ENCODE measurements around the gene SMG7. TPM values are rescaled to one million over a fixed set of nuclear protein-coding genes. Genes with fewer than 3 reads are reported as not detected.

Gene SMG7
- polyA plus RNA-seq, 4 donors = 18.4 to 49.3 (median 22.3) TPM

GRCh38 chr1:183473217-183473536 is 878 bp downstream of the SMG7 start:
- H3K27me3 ChIP-seq (ENCODE audit: control insufficient read depth in 3 of 3, insufficient read depth in 3 of 3, low read length in 3 of 3) = no peaks in the 10 kb centered on the region
- H3K4me1 ChIP-seq (ENCODE audit: control insufficient read depth in 3 of 3, insufficient read depth in 2 of 3, low read depth in 1 of 3, low read length in 2 of 3) = peaks cover under 1 to 4% (median 1%) of the 10 kb centered on the region in 3 donors
- FAIRE-seq (no peak), DNase-seq (no peak)
- 3 to 13% (median 4%) methylated on average over 9 of the region's 9 CpGs for WGBS, 3 donors
- H3K36me3 ChIP-seq (ENCODE audit: control insufficient read depth in 3 of 3, insufficient read depth in 2 of 3, low read depth in 1 of 3, low read length in 3 of 3) = no peaks in the 10 kb centered on the region
- H3K4me3 ChIP-seq (ENCODE audit: low read depth in 1 of 3, low read length in 3 of 3) = peak overlapping the region; percentile 93 to 98 (median 98)
- H3K27ac ChIP-seq (ENCODE audit: low read depth in 1 of 3, low read length in 2 of 3) = peak overlapping the region in 2 of 3 donors; percentile 92 to 93
- H3K9me3 ChIP-seq (ENCODE audit: control insufficient read depth in 2 of 2, insufficient read depth in 1 of 2, low read depth in 1 of 2, low read length in 1 of 2) = no peaks in the 10 kb centered on the region

DNA sequence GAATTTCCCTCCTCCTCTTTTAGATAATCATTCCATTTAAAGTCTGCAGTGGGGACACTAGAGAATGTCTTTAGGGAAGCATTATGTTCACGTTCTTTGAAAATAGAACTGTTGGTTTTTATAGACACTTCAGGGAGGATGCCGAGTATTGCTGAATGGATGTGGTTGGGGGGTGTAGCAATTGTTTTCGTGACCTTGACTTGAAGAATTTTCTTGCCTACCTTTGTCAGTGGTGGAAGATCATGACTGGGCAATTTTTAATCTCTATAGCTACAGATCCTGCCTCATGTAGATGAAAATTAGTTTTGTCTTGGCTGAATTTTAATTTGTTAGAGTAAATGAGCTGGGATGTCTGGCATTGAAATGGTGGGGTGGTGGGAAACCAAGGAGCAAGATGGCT is 3.8 kb downstream of the SMG7 start:
- no peak for FAIRE-seq
- no peaks in the 10 kb centered on the region for H3K9me3 ChIP-seq (ENCODE audit: control insufficient read depth in 2 of 2, insufficient read depth in 1 of 2, low read depth in 1 of 2, low read length in 1 of 2)
- DNase-seq = no peak
- peaks cover 4 to 10% (median 10%) of the 10 kb centered on the region in 3 donors for H3K4me1 ChIP-seq (ENCODE audit: control insufficient read depth in 3 of 3, insufficient read depth in 2 of 3, low read depth in 1 of 3, low read length in 2 of 3)
- no peaks in the 10 kb centered on the region for H3K27me3 ChIP-seq (ENCODE audit: control insufficient read depth in 3 of 3, insufficient read depth in 3 of 3, low read length in 3 of 3)
- peaks cover 0 to 1% (median 0%) of the 10 kb centered on the region in 3 donors for H3K36me3 ChIP-seq (ENCODE audit: control insufficient read depth in 3 of 3, insufficient read depth in 2 of 3, low read depth in 1 of 3, low read length in 3 of 3)
- no peak overlapping the region for H3K4me3 ChIP-seq (ENCODE audit: low read depth in 1 of 3, low read length in 3 of 3)
- H3K27ac ChIP-seq (ENCODE audit: low read depth in 1 of 3, low read length in 2 of 3) = no peak overlapping the region
- WGBS, 3 donors = 63 to 84% (median 79%) methylated on average over 3 of the region's 3 CpGs

GRCh38 chr1:183477986-183478781 is 5.9 kb downstream of the SMG7 start:
- FAIRE-seq (no peak), DNase-seq (no peak)
- Histone ChIP-seq H3K27ac (ENCODE audit: low read depth in 1 of 3, low read length in 2 of 3) (no peak overlapping the region), H3K36me3 (ENCODE audit: control insufficient read depth in 3 of 3, insufficient read depth in 2 of 3, low read depth in 1 of 3, low read length in 3 of 3) (peaks cover 0 to 1% (median 0%) of the 10 kb centered on the region in 3 donors), H3K4me1 (ENCODE audit: control insufficient read depth in 3 of 3, insufficient read depth in 2 of 3, low read depth in 1 of 3, low read length in 2 of 3) (peaks cover 4 to 15% (median 11%) of the 10 kb centered on the region in 3 donors), H3K4me3 (ENCODE audit: low read depth in 1 of 3, low read length in 3 of 3) (no peak overlapping the region), H3K27me3 (ENCODE audit: control insufficient read depth in 3 of 3, insufficient read depth in 3 of 3, low read length in 3 of 3) (no peaks in the 10 kb centered on the region), H3K9me3 (ENCODE audit: control insufficient read depth in 2 of 2, insufficient read depth in 1 of 2, low read depth in 1 of 2, low read length in 1 of 2) (no peaks in the 10 kb centered on the region)
- WGBS, 3 donors = 69 to 79% (median 72%) methylated on average over 3 of the region's 3 CpGs

- WGBS, 3 donors = 45 to 76% (median 61%) methylated on average over 1 of the region's 1 CpG
- FAIRE-seq (no peak), DNase-seq (peak in 1 of 2 donors; percentile 9)
- Histone ChIP-seq H3K27ac (ENCODE audit: low read depth in 1 of 3, low read length in 2 of 3) (peak overlapping the region in 1 of 3 donors; percentile 12), H3K27me3 (ENCODE audit: control insufficient read depth in 3 of 3, insufficient read depth in 3 of 3, low read length in 3 of 3) (no peaks in the 10 kb centered on the region), H3K9me3 (ENCODE audit: control insufficient read depth in 2 of 2, insufficient read depth in 1 of 2, low read depth in 1 of 2, low read length in 1 of 2) (no peaks in the 10 kb centered on the region), H3K36me3 (ENCODE audit: control insufficient read depth in 3 of 3, insufficient read depth in 2 of 3, low read depth in 1 of 3, low read length in 3 of 3) (peaks cover 0 to 3% (median 0%) of the 10 kb centered on the region in 3 donors), H3K4me3 (ENCODE audit: low read depth in 1 of 3, low read length in 3 of 3) (no peak overlapping the region), H3K4me1 (ENCODE audit: control insufficient read depth in 3 of 3, insufficient read depth in 2 of 3, low read depth in 1 of 3, low read length in 2 of 3) (peaks cover 3 to 15% (median 9%) of the 10 kb centered on the region in 3 donors)
Measured at GRCh38 chr1:183480971-183481441, 8.7 kb downstream of the SMG7 start.

- DNase-seq (no peak), FAIRE-seq (no peak)
- no peak overlapping the region for H3K4me3 ChIP-seq (ENCODE audit: low read depth in 1 of 3, low read length in 3 of 3)
- H3K27ac ChIP-seq (ENCODE audit: low read depth in 1 of 3, low read length in 2 of 3) = no peak overlapping the region
- 44 to 87% (median 79%) methylated on average over 1 of the region's 1 CpG for WGBS, 3 donors
- peaks cover 0 to 3% (median 2%) of the 10 kb centered on the region in 3 donors for H3K36me3 ChIP-seq (ENCODE audit: control insufficient read depth in 3 of 3, insufficient read depth in 2 of 3, low read depth in 1 of 3, low read length in 3 of 3)
- no peaks in the 10 kb centered on the region for H3K27me3 ChIP-seq (ENCODE audit: control insufficient read depth in 3 of 3, insufficient read depth in 3 of 3, low read length in 3 of 3)
- peaks cover 3 to 13% (median 9%) of the 10 kb centered on the region in 3 donors for H3K4me1 ChIP-seq (ENCODE audit: control insufficient read depth in 3 of 3, insufficient read depth in 2 of 3, low read depth in 1 of 3, low read length in 2 of 3)
- H3K9me3 ChIP-seq (ENCODE audit: control insufficient read depth in 2 of 2, insufficient read depth in 1 of 2, low read depth in 1 of 2, low read length in 1 of 2) = no peaks in the 10 kb centered on the region
Measured at GRCh38 chr1:183483224-183483623, 10.9 kb downstream of the SMG7 start.

DNA sequence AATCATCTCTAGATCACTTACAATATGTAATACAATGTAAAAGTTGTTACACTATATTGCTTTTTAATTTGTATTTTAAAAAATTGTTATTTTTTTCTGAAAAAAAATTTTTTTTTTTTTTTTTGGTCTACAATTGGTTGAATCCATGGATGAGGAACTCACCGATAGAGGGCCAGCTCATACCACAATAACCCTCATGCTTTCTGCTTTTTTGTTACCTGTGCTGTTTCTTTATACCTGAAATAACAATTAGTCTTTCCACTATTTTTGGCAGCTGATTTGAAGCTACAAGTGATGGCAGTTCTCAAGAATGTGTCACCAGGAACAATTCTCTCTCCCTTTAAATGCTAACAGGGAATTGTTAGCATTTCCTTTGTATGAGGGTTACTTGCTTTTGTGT is 12.0 kb downstream of the SMG7 start:
- no peaks in the 10 kb centered on the region for H3K27me3 ChIP-seq (ENCODE audit: control insufficient read depth in 3 of 3, insufficient read depth in 3 of 3, low read length in 3 of 3)
- no peak for DNase-seq
- H3K36me3 ChIP-seq (ENCODE audit: control insufficient read depth in 3 of 3, insufficient read depth in 2 of 3, low read depth in 1 of 3, low read length in 3 of 3) = peaks cover 0 to 3% (median 2%) of the 10 kb centered on the region in 3 donors
- H3K4me3 ChIP-seq (ENCODE audit: low read depth in 1 of 3, low read length in 3 of 3) = no peak overlapping the region
- H3K27ac ChIP-seq (ENCODE audit: low read depth in 1 of 3, low read length in 2 of 3) = no peak overlapping the region
- H3K4me1 ChIP-seq (ENCODE audit: control insufficient read depth in 3 of 3, insufficient read depth in 2 of 3, low read depth in 1 of 3, low read length in 2 of 3) = peaks cover 3 to 9% (median 5%) of the 10 kb centered on the region in 3 donors
- H3K9me3 ChIP-seq (ENCODE audit: control insufficient read depth in 2 of 2, insufficient read depth in 1 of 2, low read depth in 1 of 2, low read length in 1 of 2) = no peaks in the 10 kb centered on the region
- 87 to 96% (median 92%) methylated on average over 1 of the region's 1 CpG for WGBS, 3 donors
- no peak for FAIRE-seq

DNA sequence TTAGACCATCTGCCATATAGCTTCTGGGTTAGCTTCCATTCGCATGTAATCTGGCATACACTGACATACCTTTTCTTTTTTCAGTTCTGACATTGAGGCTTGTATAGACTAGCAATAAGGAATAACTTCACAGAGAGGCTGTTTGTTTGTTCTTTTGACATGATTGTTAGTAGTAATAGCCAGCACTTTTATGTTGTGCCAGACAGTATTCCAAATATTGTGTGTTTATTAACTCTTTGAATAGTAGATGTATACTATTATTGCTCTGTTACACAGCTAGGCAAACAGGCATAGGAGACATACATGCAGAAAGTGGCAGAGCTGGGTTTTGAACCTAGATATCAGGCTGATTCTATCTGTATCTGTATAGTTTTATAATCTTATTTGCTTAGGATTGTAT is 12.6 kb downstream of the SMG7 start:
- H3K4me3 ChIP-seq (ENCODE audit: low read depth in 1 of 3, low read length in 3 of 3) = no peak overlapping the region
- H3K36me3 ChIP-seq (ENCODE audit: control insufficient read depth in 3 of 3, insufficient read depth in 2 of 3, low read depth in 1 of 3, low read length in 3 of 3) = peaks cover 0 to 3% (median 2%) of the 10 kb centered on the region in 3 donors
- no peaks in the 10 kb centered on the region for H3K27me3 ChIP-seq (ENCODE audit: control insufficient read depth in 3 of 3, insufficient read depth in 3 of 3, low read length in 3 of 3)
- FAIRE-seq (no peak), DNase-seq (no peak)
- peaks cover 3 to 9% (median 5%) of the 10 kb centered on the region in 3 donors for H3K4me1 ChIP-seq (ENCODE audit: control insufficient read depth in 3 of 3, insufficient read depth in 2 of 3, low read depth in 1 of 3, low read length in 2 of 3)
- H3K27ac ChIP-seq (ENCODE audit: low read depth in 1 of 3, low read length in 2 of 3) = no peak overlapping the region
- H3K9me3 ChIP-seq (ENCODE audit: control insufficient read depth in 2 of 2, insufficient read depth in 1 of 2, low read depth in 1 of 2, low read length in 1 of 2) = no peaks in the 10 kb centered on the region
- 87 to 94% (median 92%) methylated on average over 1 of the region's 1 CpG for whole genome bisulfite sequencing, 3 donors

DNA sequence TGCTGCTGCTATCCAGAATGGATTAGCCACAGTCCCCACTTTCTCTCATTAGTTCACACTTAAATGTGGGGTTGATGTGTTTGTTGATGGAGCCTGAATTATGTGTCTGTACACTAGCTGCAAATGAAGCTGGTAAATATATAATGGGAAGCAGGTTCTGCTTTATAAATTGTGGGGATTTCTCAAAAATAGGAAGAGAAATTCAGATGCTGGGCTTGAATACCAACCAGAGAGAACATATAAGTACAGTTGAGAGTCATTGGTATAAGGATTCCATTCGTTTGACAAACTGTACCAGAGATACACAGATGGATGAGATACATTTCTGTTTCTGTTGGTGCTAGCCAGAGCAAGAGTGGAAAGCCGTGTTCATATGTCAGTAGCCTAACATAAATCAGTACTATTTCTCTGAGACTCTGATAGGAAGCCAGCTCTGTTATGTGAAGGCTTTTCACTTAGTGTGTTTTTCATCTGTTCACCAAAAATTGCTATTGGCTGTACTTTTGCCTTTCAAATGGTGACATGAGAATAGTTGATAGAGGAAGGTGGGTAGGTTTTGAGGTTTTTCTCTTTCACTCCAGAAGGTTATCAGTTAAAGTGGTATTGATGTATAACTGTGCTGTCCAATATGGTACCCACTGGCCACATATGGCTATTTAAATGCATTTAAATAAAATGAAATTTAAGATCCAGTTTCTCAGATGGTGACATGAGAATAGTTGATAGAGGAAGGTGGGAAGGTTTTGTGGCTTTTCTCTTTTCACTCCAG is 15.6 kb downstream of the SMG7 start:
- no peak overlapping the region for H3K4me3 ChIP-seq (ENCODE audit: low read depth in 1 of 3, low read length in 3 of 3)
- H3K36me3 ChIP-seq (ENCODE audit: control insufficient read depth in 3 of 3, insufficient read depth in 2 of 3, low read depth in 1 of 3, low read length in 3 of 3) = peaks cover 0 to 4% (median 3%) of the 10 kb centered on the region in 3 donors
- DNase-seq (no peak), FAIRE-seq (no peak)
- H3K9me3 ChIP-seq (ENCODE audit: control insufficient read depth in 2 of 2, insufficient read depth in 1 of 2, low read depth in 1 of 2, low read length in 1 of 2) = no peaks in the 10 kb centered on the region
- WGBS, 3 donors = 80 to 88% (median 84%) methylated on average over 2 of the region's 2 CpGs
- H3K27me3 ChIP-seq (ENCODE audit: control insufficient read depth in 3 of 3, insufficient read depth in 3 of 3, low read length in 3 of 3) = no peaks in the 10 kb centered on the region
- no peaks in the 10 kb centered on the region for H3K4me1 ChIP-seq (ENCODE audit: control insufficient read depth in 3 of 3, insufficient read depth in 2 of 3, low read depth in 1 of 3, low read length in 2 of 3)
- H3K27ac ChIP-seq (ENCODE audit: low read depth in 1 of 3, low read length in 2 of 3) = no peak overlapping the region
